Smooth muscle cell (in vitro differentiated cells): ENCODE results near the gene NTN3. TPM values are rescaled to one million over a fixed set of nuclear protein-coding genes. Genes with fewer than 3 reads are reported as not detected.
A peak's percentile ranks its signal among the peaks of the same experiment; 100 is the strongest.

Experiments
- DNase-seq: peaks from one replicate; lab custom pipeline; 2025; ENCODE audit not compliant: unreplicated experiment; lab: John Stamatoyannopoulos, UW
- H2AFZ ChIP-seq: fragments of 200-600 bp; sonication (generic); 2 replicates; pipeline ENCODE4 v1.6.0; 2016; ENCODE audit warnings: antibody characterized with exemption, low read depth, mild to moderate bottlenecking
- H3F3A ChIP-seq: fragments of 200-600 bp; sonication (generic); 2 replicates; pipeline ENCODE4 v1.6.0; 2017; ENCODE audit warnings: antibody characterized with exemption, low read depth
- H3K27ac ChIP-seq: fragments of 200-600 bp; sonication (generic); 2 replicates; pipeline ENCODE4 v1.5.1; 2016; ENCODE audit warnings: low read depth, mild to moderate bottlenecking
- H3K27me3 ChIP-seq: fragments of 200-600 bp; sonication (generic); 2 replicates; pipeline ENCODE4 v1.6.1; 2016; ENCODE audit warnings: low read depth, mild to moderate bottlenecking
- H3K36me3 ChIP-seq: fragments of 200-600 bp; sonication (generic); 2 replicates; pipeline ENCODE4 v1.5.1; 2016; ENCODE audit warnings: low read depth
- H3K4me1 ChIP-seq: fragments of 200-600 bp; sonication (generic); 2 replicates; pipeline ENCODE4 v1.5.1; 2016; ENCODE audit warnings: low read depth
- H3K4me2 ChIP-seq: fragments of 200-600 bp; sonication (generic); 2 replicates; pipeline ENCODE4 v1.6.0; 2016; ENCODE audit warnings: mild to moderate bottlenecking
- H3K4me3 ChIP-seq: fragments of 200-600 bp; sonication (generic); 2 replicates; pipeline ENCODE4 v1.5.1; 2016; ENCODE audit warnings: mild to moderate bottlenecking
- H3K79me2 ChIP-seq: fragments of 200-600 bp; sonication (generic); 2 replicates; pipeline ENCODE4 v1.6.0; 2016; ENCODE audit warnings: low read depth, mild to moderate bottlenecking
- H3K9ac ChIP-seq: fragments of 200-600 bp; sonication (generic); 2 replicates; pipeline ENCODE4 v1.6.0; 2016; ENCODE audit warnings: low read depth
- H3K9me3 ChIP-seq: fragments of 200-600 bp; sonication (generic); replicated peaks from 2 replicates; pipeline ENCODE4 v1.5.1; 2016; ENCODE audit warnings: low read depth
- H4K20me1 ChIP-seq: fragments of 200-600 bp; sonication (generic); 2 replicates; pipeline ENCODE4 v1.6.0; 2016; ENCODE audit warnings: low read depth
- CTCF ChIP-seq: fragments of 200-600 bp; sonication (generic); IDR thresholded peaks from 2 replicates; pipeline ENCODE4 v1.5.1; 2017; ENCODE audit warnings: borderline replicate concordance, mild to moderate bottlenecking, antibody characterized with exemption; ENCODE audit not compliant: insufficient read depth, poor library complexity, severe bottlenecking
- WGBS: methylation state at CpG from one replicate; pipeline ENCODE4 v1.1.7; 2016; ENCODE audit warnings: low lambda C conversion rate; 5-methylcytosine and 5-hydroxymethylcytosine counted together
- microRNA-seq: library from miRNA; unstranded; fragments of <30 nt; microRNA quantifications from one replicate; pipeline ENCODE4, GENCODE V29; 2016; ENCODE audit warnings: borderline number of aligned reads
- polyA plus RNA-seq: library from polyadenylated mRNA; unstranded; fragments of >200 nt; fragmentation: Nextera tagmentation; extraction: Ambion mirVana; gene quantifications from 2 replicates; pipeline ENCODE4 v1.2.1, GENCODE V29; 2016
- small RNA-seq: library from RNA; depleted of rRNA; stranded (forward); fragments of <200 nt; gene quantifications from one replicate; pipeline ENCODE3, GENCODE V24; 2014
- total RNA-seq: library from RNA; depleted of rRNA; stranded (reverse); fragments of >200 nt; gene quantifications from 2 replicates; pipeline ENCODE4 v1.2.3, GENCODE V29; 2014

The NTN3 gene
- total and polyA plus RNA-seq, 2 experiments from 2014 or later = 0.23 to 5.2 TPM

- H3K36me3 ChIP-seq = no peaks in the 10 kb centered on the region
- no peak for TF ChIP-seq CTCF
- no peaks in the 10 kb centered on the region for H3K27me3 ChIP-seq
- WGBS = 69% methylated on average over 22 of the region's 22 CpGs
- no peak for DNase-seq
- no peaks in the 10 kb centered on the region for H3F3A ChIP-seq
- peak overlapping the region; percentile 88 for H3K4me2 ChIP-seq
- peak overlapping the region; percentile 63 for H3K4me3 ChIP-seq
- H3K4me1 ChIP-seq = peaks cover 18% of the 10 kb centered on the region
- H4K20me1 ChIP-seq = peaks cover 52% of the 10 kb centered on the region
- no peaks in the 10 kb centered on the region for H3K9me3 ChIP-seq
- H3K79me2 ChIP-seq = peaks cover 58% of the 10 kb centered on the region
- H3K9ac ChIP-seq = no peak overlapping the region
- no peak overlapping the region for H2AFZ ChIP-seq
- H3K27ac ChIP-seq = peak overlapping the region; percentile 72
Measured at GRCh38 chr16:2519711-2520080, 48.6 kb downstream of the NTN3 start.

GRCh38 chr16:2520097-2520783 is 49.1 kb downstream of the NTN3 start, which contains the start of gene AMDHD2:
Gene AMDHD2 (plus strand): TSS chr16:2520371. CDS start chr16:2520459, 88 bp downstream.
- H2AFZ ChIP-seq = no peak within 1 kb of the TSS
- H3K9ac ChIP-seq = peak within 1 kb of the TSS; percentile 73
- peak within 1 kb of the TSS; percentile 96 for H3K4me2 ChIP-seq
- H4K20me1 ChIP-seq = peaks cover 47% of the 10 kb centered on the region
- TF ChIP-seq CTCF = no peak
- H3K27ac ChIP-seq = peak within 1 kb of the TSS; percentile 72
- no peaks in the 10 kb centered on the region for H3K36me3 ChIP-seq
- no peaks in the 10 kb centered on the region for H3K9me3 ChIP-seq
- DNase-seq = peak; percentile 84
- H3K27me3 ChIP-seq = no peaks in the 10 kb centered on the region
- H3K4me1 ChIP-seq = peaks cover 12% of the 10 kb centered on the region
- H3F3A ChIP-seq = no peaks in the 10 kb centered on the region
- peak within 1 kb of the TSS; percentile 63 for H3K4me3 ChIP-seq
- WGBS = under 1% methylated on average over 61 of the region's 83 CpGs
- H3K79me2 ChIP-seq = peaks cover 53% of the 10 kb centered on the region

- Histone ChIP-seq H3F3A (no peaks in the 10 kb centered on the region), H3K36me3 (no peaks in the 10 kb centered on the region), H3K4me1 (peaks cover 6% of the 10 kb centered on the region), H2AFZ (no peak overlapping the region), H3K27ac (peak overlapping the region; percentile 22), H3K4me2 (peak overlapping the region; percentile 96), H3K9me3 (no peaks in the 10 kb centered on the region), H3K27me3 (no peaks in the 10 kb centered on the region), H3K9ac (peak overlapping the region; percentile 73), H3K4me3 (peak overlapping the region; percentile 63), H3K79me2 (peaks cover 46% of the 10 kb centered on the region), H4K20me1 (peaks cover 40% of the 10 kb centered on the region)
- no peak for TF ChIP-seq CTCF
- DNase-seq = no peak
- 38% methylated on average over 32 of the region's 41 CpGs for WGBS
Measured at GRCh38 chr16:2520784-2521531, 49.9 kb downstream of the NTN3 start.

Small RNAs within 50 kb of the gene (microRNA-seq; reads per million reads assigned to microRNA genes)
- gene MIR6767 (not detected), gene MIR6768 (not detected)

Small RNAs within 50 kb of the gene (small RNA-seq; reads per million reads assigned to genes)
- gene AC093525.1 = not detected
- not detected for gene MIR6768

Other genes with a start within 250 kb of the NTN3 start
- gene E4F1, start 247.7 kb upstream of the NTN3 start, total RNA-seq = 12.1 and 17.1 TPM in 2 replicates
- 22.4 and 25.9 TPM in 2 replicates for gene E4F1, start 247.7 kb upstream of the NTN3 start, polyA plus RNA-seq
- gene DNASE1L2, start 234.9 kb upstream of the NTN3 start, total RNA-seq = 0.13 TPM in 1 of 2 replicates, not detected in the other
- gene DNASE1L2, start 234.9 kb upstream of the NTN3 start, polyA plus RNA-seq = 0.25 and 1.6 TPM in 2 replicates
- gene ECI1, start 219.7 kb upstream of the NTN3 start, total RNA-seq = 23.6 and 45.7 TPM in 2 replicates
- gene ECI1, start 219.7 kb upstream of the NTN3 start, polyA plus RNA-seq = 86.9 and 89.2 TPM in 2 replicates
- 82.9 and 87.9 TPM in 2 replicates for gene RNPS1, start 203.2 kb upstream of the NTN3 start, total RNA-seq
- gene RNPS1, start 203.2 kb upstream of the NTN3 start, polyA plus RNA-seq = 192 and 206 TPM in 2 replicates
- gene ABCA3, start 130.6 kb upstream of the NTN3 start, total RNA-seq = 0.76 and 2.2 TPM in 2 replicates
- 1.4 and 1.7 TPM in 2 replicates for gene ABCA3, start 130.6 kb upstream of the NTN3 start, polyA plus RNA-seq
- 3.6 and 4.9 TPM in 2 replicates for gene CCNF, start 41.9 kb upstream of the NTN3 start, total RNA-seq
- 6.6 and 12.8 TPM in 2 replicates for gene CCNF, start 41.9 kb upstream of the NTN3 start, polyA plus RNA-seq
- 4.7 and 8.0 TPM in 2 replicates for gene TEDC2, start 11.2 kb upstream of the NTN3 start, total RNA-seq
- 8.5 and 13.3 TPM in 2 replicates for gene TEDC2, start 11.2 kb upstream of the NTN3 start, polyA plus RNA-seq
- gene TBC1D24, start 3.8 kb downstream of the NTN3 start, total RNA-seq = 5.1 and 9.2 TPM in 2 replicates
- gene TBC1D24, start 3.8 kb downstream of the NTN3 start, polyA plus RNA-seq = 4.9 and 5.5 TPM in 2 replicates
- gene ATP6V0C, start 42.7 kb downstream of the NTN3 start, total RNA-seq = 50.5 and 99.2 TPM in 2 replicates
- gene ATP6V0C, start 42.7 kb downstream of the NTN3 start, polyA plus RNA-seq = 207 and 265 TPM in 2 replicates
- gene AMDHD2, start 49.1 kb downstream of the NTN3 start, total RNA-seq = 12.0 and 15.7 TPM in 2 replicates
- 14.2 and 20.8 TPM in 2 replicates for gene AMDHD2, start 49.1 kb downstream of the NTN3 start, polyA plus RNA-seq
- not detected in 2 replicates for gene CEMP1, start 60.1 kb downstream of the NTN3 start, total RNA-seq
- gene CEMP1, start 60.1 kb downstream of the NTN3 start, polyA plus RNA-seq = 1.7 and 5.1 TPM in 2 replicates
- 22.3 and 23.8 TPM in 2 replicates for gene PDPK1, start 66.7 kb downstream of the NTN3 start, total RNA-seq
- gene PDPK1, start 66.7 kb downstream of the NTN3 start, polyA plus RNA-seq = 16.4 and 25.4 TPM in 2 replicates
- 27.0 and 38.2 TPM in 2 replicates for gene KCTD5, start 211.2 kb downstream of the NTN3 start, total RNA-seq
- gene KCTD5, start 211.2 kb downstream of the NTN3 start, polyA plus RNA-seq = 35.5 and 36.6 TPM in 2 replicates
- 0.63 and 2.7 TPM in 2 replicates for gene PRSS27, start 248.9 kb downstream of the NTN3 start, total RNA-seq
- gene PRSS27, start 248.9 kb downstream of the NTN3 start, polyA plus RNA-seq = 2.3 and 3.3 TPM in 2 replicates